SK-N-SH (cell line): ENCODE data around the gene OR4D1.

Experiments
- CHD2 ChIP-seq: fragments of 150-350 bp; IDR thresholded peaks from 2 replicates; pipeline ENCODE4 v1.6.1; 2018; ENCODE audit warnings: low read length; ENCODE audit not compliant: partially characterized antibody
- FOXJ3 ChIP-seq: sonication (generic); formaldehyde crosslinking; IDR thresholded peaks from 2 replicates; pipeline ENCODE4 v1.5.1; 2020; ENCODE audit warnings: mild to moderate bottlenecking, missing genetic modification reagents
- RFX5 ChIP-seq: IDR thresholded peaks from 2 replicates; pipeline ENCODE4 v1.6.1; 2012; ENCODE audit warnings: mild to moderate bottlenecking, improper control_type of control experiment, low read length
- TAF1 ChIP-seq: IDR thresholded peaks from 2 replicates; pipeline ENCODE4 v1.6.1; 2012; ENCODE audit warnings: low read depth, mild to moderate bottlenecking, low read length, moderate library complexity, borderline replicate concordance
- TF ChIP-seq, protein P1 (sequence below): IDR thresholded peaks from 2 replicates; pipeline ENCODE4 v1.4.0; 2012; ENCODE audit warnings: low read depth
- TF ChIP-seq, protein P2 (sequence below): IDR thresholded peaks from 2 replicates; pipeline ENCODE4 v1.6.1; 2012; ENCODE audit warnings: mild to moderate bottlenecking, low read depth, low read length, moderate library complexity
- TF ChIP-seq, protein P3 (sequence below): fragments of 150-350 bp; IDR thresholded peaks from 2 replicates; pipeline ENCODE4 v1.6.1; 2017; ENCODE audit warnings: antibody characterized with exemption, low read length, low read depth, borderline replicate concordance

DNA sequence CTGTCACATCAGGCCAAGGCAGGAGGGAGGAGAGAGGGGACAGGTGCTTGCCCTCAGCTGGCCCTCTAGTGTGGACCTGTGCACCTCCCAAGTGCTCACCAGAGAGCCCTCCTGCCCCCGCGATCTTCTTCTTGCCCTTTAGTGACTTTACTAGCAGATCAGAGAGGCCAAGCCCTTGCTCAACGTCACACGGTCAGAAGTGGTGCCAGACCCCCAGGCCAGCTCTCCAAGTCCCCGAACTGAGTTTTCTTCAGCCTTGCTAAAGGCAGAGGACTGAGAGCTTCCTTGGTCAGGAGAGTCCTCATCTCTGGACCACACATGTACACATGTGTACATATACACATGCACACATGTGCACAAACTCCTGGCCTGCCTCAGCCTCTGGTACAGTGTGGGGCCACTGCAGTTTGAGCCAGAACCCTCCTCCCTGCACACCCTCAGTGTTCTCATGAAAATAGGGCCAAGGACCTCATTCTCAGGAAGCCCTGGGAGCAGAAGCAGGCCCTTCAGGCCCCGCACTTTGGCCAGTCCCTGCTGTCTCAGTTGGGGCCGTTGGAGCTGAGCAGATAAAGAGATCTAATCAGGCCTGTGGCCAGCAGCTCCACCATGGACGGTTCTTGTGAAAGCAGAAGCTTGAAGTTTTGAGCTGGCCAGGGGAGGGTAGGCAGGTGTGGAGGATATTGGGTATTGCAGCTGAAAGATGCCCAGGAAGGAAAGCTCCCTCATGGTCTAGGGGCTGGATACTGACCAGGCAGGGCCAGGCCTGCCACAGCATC, 37.0 kb downstream of the OR4D1 start:
- TF ChIP-seq TAF1 = no peak
- TF ChIP-seq, protein P1, sequence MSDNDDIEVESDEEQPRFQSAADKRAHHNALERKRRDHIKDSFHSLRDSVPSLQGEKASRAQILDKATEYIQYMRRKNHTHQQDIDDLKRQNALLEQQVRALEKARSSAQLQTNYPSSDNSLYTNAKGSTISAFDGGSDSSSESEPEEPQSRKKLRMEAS = no peak
- TF ChIP-seq, protein P2, sequence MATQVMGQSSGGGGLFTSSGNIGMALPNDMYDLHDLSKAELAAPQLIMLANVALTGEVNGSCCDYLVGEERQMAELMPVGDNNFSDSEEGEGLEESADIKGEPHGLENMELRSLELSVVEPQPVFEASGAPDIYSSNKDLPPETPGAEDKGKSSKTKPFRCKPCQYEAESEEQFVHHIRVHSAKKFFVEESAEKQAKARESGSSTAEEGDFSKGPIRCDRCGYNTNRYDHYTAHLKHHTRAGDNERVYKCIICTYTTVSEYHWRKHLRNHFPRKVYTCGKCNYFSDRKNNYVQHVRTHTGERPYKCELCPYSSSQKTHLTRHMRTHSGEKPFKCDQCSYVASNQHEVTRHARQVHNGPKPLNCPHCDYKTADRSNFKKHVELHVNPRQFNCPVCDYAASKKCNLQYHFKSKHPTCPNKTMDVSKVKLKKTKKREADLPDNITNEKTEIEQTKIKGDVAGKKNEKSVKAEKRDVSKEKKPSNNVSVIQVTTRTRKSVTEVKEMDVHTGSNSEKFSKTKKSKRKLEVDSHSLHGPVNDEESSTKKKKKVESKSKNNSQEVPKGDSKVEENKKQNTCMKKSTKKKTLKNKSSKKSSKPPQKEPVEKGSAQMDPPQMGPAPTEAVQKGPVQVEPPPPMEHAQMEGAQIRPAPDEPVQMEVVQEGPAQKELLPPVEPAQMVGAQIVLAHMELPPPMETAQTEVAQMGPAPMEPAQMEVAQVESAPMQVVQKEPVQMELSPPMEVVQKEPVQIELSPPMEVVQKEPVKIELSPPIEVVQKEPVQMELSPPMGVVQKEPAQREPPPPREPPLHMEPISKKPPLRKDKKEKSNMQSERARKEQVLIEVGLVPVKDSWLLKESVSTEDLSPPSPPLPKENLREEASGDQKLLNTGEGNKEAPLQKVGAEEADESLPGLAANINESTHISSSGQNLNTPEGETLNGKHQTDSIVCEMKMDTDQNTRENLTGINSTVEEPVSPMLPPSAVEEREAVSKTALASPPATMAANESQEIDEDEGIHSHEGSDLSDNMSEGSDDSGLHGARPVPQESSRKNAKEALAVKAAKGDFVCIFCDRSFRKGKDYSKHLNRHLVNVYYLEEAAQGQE = no peak
- no peak for TF ChIP-seq FOXJ3 (CRISPR knock-in tag)
- TF ChIP-seq, protein P3, sequence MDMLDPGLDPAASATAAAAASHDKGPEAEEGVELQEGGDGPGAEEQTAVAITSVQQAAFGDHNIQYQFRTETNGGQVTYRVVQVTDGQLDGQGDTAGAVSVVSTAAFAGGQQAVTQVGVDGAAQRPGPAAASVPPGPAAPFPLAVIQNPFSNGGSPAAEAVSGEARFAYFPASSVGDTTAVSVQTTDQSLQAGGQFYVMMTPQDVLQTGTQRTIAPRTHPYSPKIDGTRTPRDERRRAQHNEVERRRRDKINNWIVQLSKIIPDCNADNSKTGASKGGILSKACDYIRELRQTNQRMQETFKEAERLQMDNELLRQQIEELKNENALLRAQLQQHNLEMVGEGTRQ = no peak
- no peak for TF ChIP-seq CHD2
- no peak for TF ChIP-seq RFX5
